Measurements from ENCODE around the gene VASH2. TPM values are rescaled to one million over a fixed set of nuclear protein-coding genes. Genes with fewer than 3 reads are reported as not detected.

Gene VASH2
- total and polyA plus RNA-seq, 2 of the 4 experiments (the other 2 are of a cell fraction), result 0.90 to 1.2 TPM

Other genes starting within 250 kb of the VASH2 start
- 32.8 and 42.5 TPM in 2 replicates for gene NSL1, start 158.8 kb upstream of the VASH2 start, total RNA-seq (2012; rRNA removed)
- gene NSL1, start 158.8 kb upstream of the VASH2 start, polyA plus RNA-seq (2012; rRNA removed), result 19.1 and 26.7 TPM in 2 replicates
- gene TATDN3, start 158.6 kb upstream of the VASH2 start, total RNA-seq (2012; rRNA removed), result 12.0 and 12.8 TPM in 2 replicates
- 4.4 and 4.9 TPM in 2 replicates for gene TATDN3, start 158.6 kb upstream of the VASH2 start, polyA plus RNA-seq (2012; rRNA removed)
- not detected in 2 replicates for gene SPATA45, start 102.9 kb upstream of the VASH2 start, total RNA-seq (2012; rRNA removed)
- not detected in 2 replicates for gene SPATA45, start 102.9 kb upstream of the VASH2 start, polyA plus RNA-seq (2012; rRNA removed)
- 3.9 and 6.7 TPM in 2 replicates for gene FLVCR1, start 92.3 kb upstream of the VASH2 start, total RNA-seq (2012; rRNA removed)
- gene FLVCR1, start 92.3 kb upstream of the VASH2 start, polyA plus RNA-seq (2012; rRNA removed), result 1.9 and 2.4 TPM in 2 replicates
- gene ANGEL2, start 65.3 kb downstream of the VASH2 start, total RNA-seq (2012; rRNA removed), result 44.1 and 49.2 TPM in 2 replicates
- 10.6 and 13.4 TPM in 2 replicates for gene ANGEL2, start 65.3 kb downstream of the VASH2 start, polyA plus RNA-seq (2012; rRNA removed)
- 23.7 and 25.8 TPM in 2 replicates for gene RPS6KC1, start 100.7 kb downstream of the VASH2 start, total RNA-seq (2012; rRNA removed)
- 6.0 and 7.9 TPM in 2 replicates for gene RPS6KC1, start 100.7 kb downstream of the VASH2 start, polyA plus RNA-seq (2012; rRNA removed)